Measurements from ENCODE around the gene CNIH1. TPM values are rescaled to one million over a fixed set of nuclear protein-coding genes. Genes with fewer than 3 reads are reported as not detected.

The CNIH1 gene
- total and polyA plus RNA-seq, 2 of the 13 experiments (the other 11 are each of a cell fraction or from before 2014, with no cell fraction given), result 166 to 421 TPM

- FAIRE-seq, result no peak
- POLR2A ChIA-PET, result interaction anchor here (0.8 to 1.0 kb wide), 4 partner anchors 27 to 71 kb away, joined by 3 to 14 read pairs (median 4); no protein-coding TSS in a partner anchor
- peak; percentile 46 for DNase-seq (ENCODE audit: low spot score)
- TF ChIP-seq ZSCAN31 (CRISPR knock-in tag; IDR thresholded peaks at IDR 0.05; ENCODE audit: low read depth) (no peak), STAG1 (CRISPR knock-in tag; IDR thresholded peaks at IDR 0.05) (peak; percentile 62), HMG20A (CRISPR knock-in tag; IDR thresholded peaks at IDR 0.05; ENCODE audit: borderline replicate concordance) (no peak), MEIS1 (CRISPR knock-in tag; IDR thresholded peaks at IDR 0.05; ENCODE audit: borderline replicate concordance) (0 out of 2 replicates have a peak, but pooled peaks have one; percentile 40), TEAD3 (CRISPR knock-in tag; optimal IDR thresholded peaks at IDR 0.05; ENCODE audit: borderline replicate concordance) (peak; percentile 17), RAD21 (CRISPR knock-in tag; IDR thresholded peaks at IDR 0.05) (peak; percentile 55; the same call in 1 of the 2 replicates), ZNF607 (CRISPR knock-in tag; IDR thresholded peaks at IDR 0.05; ENCODE audit: borderline replicate concordance) (no peak), ZNF235 (CRISPR knock-in tag; IDR thresholded peaks at IDR 0.05; ENCODE audit: borderline replicate concordance) (no peak), ZNF496 (CRISPR knock-in tag; IDR thresholded peaks at IDR 0.05; ENCODE audit: insufficient replicate concordance) (no peak), ZNF883 (CRISPR knock-in tag; IDR thresholded peaks at IDR 0.05; ENCODE audit: not compliant biosample characterization) (no peak), SMC3 (IDR thresholded peaks at IDR 0.05; ENCODE audit: low read length) (peak; percentile 66), AFF4 (CRISPR knock-in tag; IDR thresholded peaks at IDR 0.05) (no peak), ZNF292 (CRISPR knock-in tag; IDR thresholded peaks at IDR 0.05; ENCODE audit: borderline replicate concordance, low read depth) (no peak), CREM (IDR thresholded peaks at IDR 0.05) (no peak), CREM (CRISPR knock-in tag; IDR thresholded peaks at IDR 0.05) (no peak), ZNF747 (CRISPR knock-in tag; IDR thresholded peaks at IDR 0.05; ENCODE audit: borderline replicate concordance) (no peak), POGZ (CRISPR knock-in tag; IDR thresholded peaks at IDR 0.05) (0 out of 2 replicates have a peak, but pooled peaks have one; percentile 25), CTCF (CRISPR knock-in tag; IDR thresholded peaks at IDR 0.05) (peak; percentile 73), SNAPC2 (CRISPR knock-in tag; IDR thresholded peaks at IDR 0.05) (0 out of 2 replicates have a peak, but pooled peaks have one; percentile 33), TCF7 (IDR thresholded peaks at IDR 0.05; ENCODE audit: low read depth) (no peak)
Observed at GRCh38 chr14:54420478-54421142, 20.6 kb downstream of the CNIH1 start.

More at GRCh38 chr14:54420478-54421142, 20.6 kb downstream of the CNIH1 start:
- WGBS (ENCODE audit: low lambda C conversion rate), result 68% methylated on average over 7 of the region's 7 CpGs
- Histone ChIP-seq H3K4me2 (ENCODE audit: low read depth, low read length) (no peak overlapping the region), H3K9me3 (ENCODE audit: low read length) (no peaks in the 10 kb centered on the region), H3K9ac (ENCODE audit: insufficient read depth, low read depth, low read length) (no peak overlapping the region), H3K4me3 (replicated peaks in 1 of 3; ENCODE audit: insufficient read depth in 1 of 3, low read depth in 2 of 3, low read length in 3 of 3) (no peak overlapping the region), H3K4me1 (ENCODE audit: insufficient read depth, low read length) (peaks cover 33% of the 10 kb centered on the region), H4K20me1 (ENCODE audit: insufficient read depth, low read length) (no peaks in the 10 kb centered on the region), H3K36me3 (replicated peaks in 1 of 2; ENCODE audit: control insufficient read depth in 1 of 2, insufficient read depth in 2 of 2, low read length in 2 of 2) (peaks cover 3 to 9% of the 10 kb centered on the region in 2 experiments), H3K27me3 (ENCODE audit: control insufficient read depth in 1 of 2, insufficient read depth in 2 of 2, low read length in 2 of 2) (no peaks in the 10 kb centered on the region), H2AFZ (ENCODE audit: low read length) (no peak overlapping the region), H3K27ac (ENCODE audit: extremely low read length, insufficient read depth, low read length) (peak overlapping the region; percentile 60), H3K79me2 (ENCODE audit: insufficient read depth, low read length) (no peaks in the 10 kb centered on the region)
- intact Hi-C loops (cut with micrococcal nuclease; ENCODE audit: unreplicated experiment), result loop anchor here (1.0 kb wide), 3 partner anchors 54 to 72 kb away; no protein-coding TSS in a partner anchor
- BruUV-seq (replicated peaks), result no TSS peak
- in situ Hi-C loops (cut with HindIII; ENCODE audit: extremely low pct_ligation_motif_present, low pct_unique_long_range_greater_than_20kb), result loop anchor here (5.0 kb wide), 1 partner anchor 53 kb away; no protein-coding TSS in a partner anchor
- CTCF ChIA-PET (ENCODE audit: low intra/inter-chr PET ratio, low total read pairs), result interaction anchor here (0.9 to 2.1 kb wide), 2 partner anchors 54 to 73 kb away, joined by 3 to 21 read pairs; no protein-coding TSS in a partner anchor
- peak; percentile 57 for ATAC-seq

Data from HepG2 (cell line).